Smooth muscle cell (in vitro differentiated cells): ENCODE data around the gene ZNF219. TPM values are rescaled to one million over a fixed set of nuclear protein-coding genes. Genes with fewer than 3 reads are reported as not detected.
A peak's percentile ranks its signal among the peaks of the same experiment; 100 is the strongest.

Experiments used
- DNase-seq: peaks from one replicate; lab custom pipeline; 2025; ENCODE audit not compliant: unreplicated experiment; lab: John Stamatoyannopoulos, UW
- H2AFZ ChIP-seq: fragments of 200-600 bp; sonication (generic); 2 replicates; pipeline ENCODE4 v1.6.0; 2016; ENCODE audit warnings: antibody characterized with exemption, low read depth, mild to moderate bottlenecking
- H3F3A ChIP-seq: fragments of 200-600 bp; sonication (generic); 2 replicates; pipeline ENCODE4 v1.6.0; 2017; ENCODE audit warnings: antibody characterized with exemption, low read depth
- H3K27ac ChIP-seq: fragments of 200-600 bp; sonication (generic); 2 replicates; pipeline ENCODE4 v1.5.1; 2016; ENCODE audit warnings: low read depth, mild to moderate bottlenecking
- H3K27me3 ChIP-seq: fragments of 200-600 bp; sonication (generic); 2 replicates; pipeline ENCODE4 v1.6.1; 2016; ENCODE audit warnings: low read depth, mild to moderate bottlenecking
- H3K36me3 ChIP-seq: fragments of 200-600 bp; sonication (generic); 2 replicates; pipeline ENCODE4 v1.5.1; 2016; ENCODE audit warnings: low read depth
- H3K4me1 ChIP-seq: fragments of 200-600 bp; sonication (generic); 2 replicates; pipeline ENCODE4 v1.5.1; 2016; ENCODE audit warnings: low read depth
- H3K4me2 ChIP-seq: fragments of 200-600 bp; sonication (generic); 2 replicates; pipeline ENCODE4 v1.6.0; 2016; ENCODE audit warnings: mild to moderate bottlenecking
- H3K4me3 ChIP-seq: fragments of 200-600 bp; sonication (generic); 2 replicates; pipeline ENCODE4 v1.5.1; 2016; ENCODE audit warnings: mild to moderate bottlenecking
- H3K79me2 ChIP-seq: fragments of 200-600 bp; sonication (generic); 2 replicates; pipeline ENCODE4 v1.6.0; 2016; ENCODE audit warnings: low read depth, mild to moderate bottlenecking
- H3K9ac ChIP-seq: fragments of 200-600 bp; sonication (generic); 2 replicates; pipeline ENCODE4 v1.6.0; 2016; ENCODE audit warnings: low read depth
- H3K9me3 ChIP-seq: fragments of 200-600 bp; sonication (generic); replicated peaks from 2 replicates; pipeline ENCODE4 v1.5.1; 2016; ENCODE audit warnings: low read depth
- H4K20me1 ChIP-seq: fragments of 200-600 bp; sonication (generic); 2 replicates; pipeline ENCODE4 v1.6.0; 2016; ENCODE audit warnings: low read depth
- WGBS: methylation state at CpG from one replicate; pipeline ENCODE4 v1.1.7; 2016; ENCODE audit warnings: low lambda C conversion rate; 5-methylcytosine and 5-hydroxymethylcytosine counted together
- polyA plus RNA-seq: library from polyadenylated mRNA; unstranded; fragments of >200 nt; fragmentation: Nextera tagmentation; extraction: Ambion mirVana; gene quantifications from 2 replicates; pipeline ENCODE4 v1.2.1, GENCODE V29; 2016
- total RNA-seq: library from RNA; depleted of rRNA; stranded (reverse); fragments of >200 nt; gene quantifications from 2 replicates; pipeline ENCODE4 v1.2.3, GENCODE V29; 2014
- TF ChIP-seq, protein P1 (sequence below): fragments of 200-600 bp; sonication (generic); IDR thresholded peaks from 2 replicates; pipeline ENCODE4 v1.5.1; 2017; ENCODE audit warnings: borderline replicate concordance, mild to moderate bottlenecking, antibody characterized with exemption; ENCODE audit not compliant: insufficient read depth, poor library complexity, severe bottlenecking

Gene ZNF219
- total and polyA plus RNA-seq, 2 experiments from 2014 or later: 8.8 to 10.0 TPM

DNA sequence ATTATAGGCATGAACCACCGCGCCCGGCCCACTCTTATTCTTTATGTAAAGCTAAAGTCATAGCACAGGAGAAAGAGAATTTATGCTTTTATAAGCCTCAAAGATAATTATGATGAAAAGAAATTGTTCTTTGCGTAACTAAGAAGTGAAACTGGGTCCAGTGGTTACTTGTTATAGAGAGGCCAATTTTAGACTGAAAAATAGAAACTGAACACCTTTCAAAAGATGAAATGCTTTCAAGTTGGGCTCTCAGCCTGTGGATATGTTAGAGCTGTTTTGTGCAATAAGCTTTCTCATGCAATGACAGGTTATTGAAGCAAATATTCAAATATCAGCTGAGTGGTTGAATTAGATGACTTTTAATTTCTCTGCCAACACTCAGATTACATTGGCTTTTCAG lies 10.3 kb upstream of the ZNF219 start:
- Histone ChIP-seq H3F3A (peaks cover 9% of the 10 kb centered on the region), H3K9me3 (no peaks in the 10 kb centered on the region), H3K4me2 (no peak overlapping the region), H3K27me3 (no peaks in the 10 kb centered on the region), H3K9ac (no peak overlapping the region), H3K27ac (no peak overlapping the region), H3K4me1 (peaks cover 16% of the 10 kb centered on the region), H3K36me3 (no peaks in the 10 kb centered on the region), H3K4me3 (no peak overlapping the region), H2AFZ (no peak overlapping the region), H3K79me2 (no peaks in the 10 kb centered on the region), H4K20me1 (no peaks in the 10 kb centered on the region)
- DNase-seq: no peak
- WGBS: 100% methylated on average over 4 of the region's 4 CpGs
- TF ChIP-seq, protein P1, sequence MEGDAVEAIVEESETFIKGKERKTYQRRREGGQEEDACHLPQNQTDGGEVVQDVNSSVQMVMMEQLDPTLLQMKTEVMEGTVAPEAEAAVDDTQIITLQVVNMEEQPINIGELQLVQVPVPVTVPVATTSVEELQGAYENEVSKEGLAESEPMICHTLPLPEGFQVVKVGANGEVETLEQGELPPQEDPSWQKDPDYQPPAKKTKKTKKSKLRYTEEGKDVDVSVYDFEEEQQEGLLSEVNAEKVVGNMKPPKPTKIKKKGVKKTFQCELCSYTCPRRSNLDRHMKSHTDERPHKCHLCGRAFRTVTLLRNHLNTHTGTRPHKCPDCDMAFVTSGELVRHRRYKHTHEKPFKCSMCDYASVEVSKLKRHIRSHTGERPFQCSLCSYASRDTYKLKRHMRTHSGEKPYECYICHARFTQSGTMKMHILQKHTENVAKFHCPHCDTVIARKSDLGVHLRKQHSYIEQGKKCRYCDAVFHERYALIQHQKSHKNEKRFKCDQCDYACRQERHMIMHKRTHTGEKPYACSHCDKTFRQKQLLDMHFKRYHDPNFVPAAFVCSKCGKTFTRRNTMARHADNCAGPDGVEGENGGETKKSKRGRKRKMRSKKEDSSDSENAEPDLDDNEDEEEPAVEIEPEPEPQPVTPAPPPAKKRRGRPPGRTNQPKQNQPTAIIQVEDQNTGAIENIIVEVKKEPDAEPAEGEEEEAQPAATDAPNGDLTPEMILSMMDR: no peak

DNA sequence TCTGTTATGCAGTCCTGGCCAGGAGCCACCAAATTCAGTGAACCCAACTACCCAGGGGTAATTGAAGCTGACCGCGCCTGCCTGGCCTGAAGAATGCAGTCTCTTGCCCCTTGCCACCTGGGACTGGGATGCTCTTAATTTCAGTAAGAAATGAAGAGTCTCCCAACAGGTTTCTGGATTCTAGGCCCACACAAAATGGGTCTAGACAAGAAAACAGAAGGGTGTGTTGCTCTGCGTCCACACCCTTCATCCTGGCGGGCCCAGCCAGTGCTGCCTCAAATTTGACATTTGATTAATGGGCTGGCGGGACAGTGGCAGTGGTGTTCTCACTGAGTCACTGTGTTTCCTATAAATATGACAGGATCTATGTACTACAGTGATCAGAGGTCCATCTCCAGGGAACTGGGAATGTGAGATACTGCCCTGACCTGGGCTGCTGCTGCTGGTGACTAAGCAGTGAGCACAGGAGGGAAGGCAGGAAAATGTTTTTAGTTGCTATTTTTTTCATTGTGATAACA lies 8.9 kb upstream of the ZNF219 start:
- Histone ChIP-seq H2AFZ (peak overlapping the region; percentile 84), H3K4me1 (peaks cover 26% of the 10 kb centered on the region), H4K20me1 (no peaks in the 10 kb centered on the region), H3K9ac (no peak overlapping the region), H3K4me3 (no peak overlapping the region), H3K27ac (no peak overlapping the region), H3K4me2 (no peak overlapping the region), H3K9me3 (no peaks in the 10 kb centered on the region), H3F3A (peaks cover 9% of the 10 kb centered on the region), H3K27me3 (no peaks in the 10 kb centered on the region), H3K36me3 (no peaks in the 10 kb centered on the region), H3K79me2 (no peaks in the 10 kb centered on the region)
- DNase-seq: no peak
- WGBS: 67% methylated on average over 5 of the region's 5 CpGs
- TF ChIP-seq, protein P1: no peak

DNA sequence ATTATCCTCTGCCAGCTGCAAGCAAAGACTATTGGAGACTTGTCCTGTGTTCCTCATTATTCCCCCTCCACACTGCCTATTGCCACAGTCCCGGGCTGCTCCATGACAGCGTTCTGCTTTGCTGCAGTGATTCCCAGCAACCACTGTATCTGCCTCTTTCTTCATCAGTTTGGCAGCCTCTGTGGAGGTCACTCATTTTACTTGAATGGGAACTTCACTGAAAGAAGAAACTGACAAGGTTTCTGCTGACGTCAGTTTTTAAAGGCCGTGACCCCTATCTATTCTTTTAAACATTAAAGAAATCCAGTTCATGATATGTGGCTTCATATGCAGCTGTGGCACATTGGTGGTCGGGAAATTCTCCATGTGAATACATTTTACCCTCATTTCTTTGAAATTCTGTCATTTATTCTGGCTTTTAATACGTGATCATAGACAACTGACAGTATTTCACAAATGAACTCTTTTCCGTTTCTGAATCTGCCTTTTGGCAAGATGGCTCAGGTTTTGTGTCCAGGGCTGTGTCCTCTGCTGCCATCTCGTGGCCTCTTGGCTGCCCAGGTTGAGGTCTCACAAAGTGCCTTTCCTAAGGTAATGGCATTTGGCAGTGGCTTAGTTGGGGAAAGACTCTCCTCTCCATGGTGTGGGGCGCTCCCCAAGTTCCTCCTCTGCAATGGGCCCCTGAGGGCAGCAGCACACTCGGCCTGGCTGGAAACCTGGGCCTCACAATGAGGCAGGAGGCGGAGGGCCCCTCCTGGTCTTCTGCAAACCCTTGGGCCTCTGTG lies 8.2 kb upstream of the ZNF219 start:
- Histone ChIP-seq H3K4me2 (peak overlapping the region; percentile 77), H4K20me1 (no peaks in the 10 kb centered on the region), H3K9me3 (no peaks in the 10 kb centered on the region), H3K79me2 (no peaks in the 10 kb centered on the region), H3K9ac (no peak overlapping the region), H2AFZ (peak overlapping the region; percentile 84), H3K4me3 (peak overlapping the region; percentile 19), H3K4me1 (peaks cover 28% of the 10 kb centered on the region), H3K36me3 (no peaks in the 10 kb centered on the region), H3K27me3 (no peaks in the 10 kb centered on the region), H3F3A (peaks cover 9% of the 10 kb centered on the region), H3K27ac (peak overlapping the region; percentile 37)
- 28% methylated on average over 11 of the region's 11 CpGs for WGBS
- TF ChIP-seq, protein P1: peak; percentile 83
- DNase-seq: no peak

DNA sequence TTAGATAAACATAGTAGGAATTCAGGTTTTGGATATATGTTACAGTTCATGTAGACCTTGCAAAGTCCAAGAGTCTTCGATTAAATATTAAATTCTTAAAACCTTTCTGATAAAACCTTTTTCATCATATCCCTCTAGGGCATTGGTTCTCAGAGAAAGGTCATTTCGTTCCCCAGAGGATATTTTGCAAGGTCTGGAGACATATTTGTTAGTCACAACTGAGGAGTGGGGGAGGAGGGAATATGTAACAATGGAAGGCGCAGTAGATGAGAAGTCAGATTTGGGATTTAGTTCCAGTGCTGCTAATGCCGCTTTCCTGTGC lies 7.7 kb upstream of the ZNF219 start:
- Histone ChIP-seq H3K79me2 (no peaks in the 10 kb centered on the region), H3K27ac (no peak overlapping the region), H3F3A (peaks cover 9% of the 10 kb centered on the region), H3K9me3 (no peaks in the 10 kb centered on the region), H3K36me3 (no peaks in the 10 kb centered on the region), H4K20me1 (no peaks in the 10 kb centered on the region), H3K4me3 (no peak overlapping the region), H3K27me3 (no peaks in the 10 kb centered on the region), H3K4me2 (peak overlapping the region; percentile 77), H3K4me1 (peaks cover 28% of the 10 kb centered on the region), H3K9ac (no peak overlapping the region), H2AFZ (peak overlapping the region; percentile 84)
- TF ChIP-seq, protein P1: no peak
- no peak for DNase-seq
- 63% methylated on average over 4 of the region's 4 CpGs for WGBS
